Neural progenitor cell (in vitro differentiated cells): ENCODE results near the gene CALCA. TPM values are rescaled to one million over a fixed set of nuclear protein-coding genes. Genes with fewer than 3 reads are reported as not detected.

Source experiments
- DNase-seq: peaks from one replicate; pipeline ENCODE4 v3.0.0-alpha.2; 2016; ENCODE audit warnings: low spot score
- H2AFZ ChIP-seq: fragments of 200-600 bp; sonication (generic); replicated peaks from 2 replicates; pipeline ENCODE4 v1.6.1; 2016; ENCODE audit warnings: antibody characterized with exemption
- H3F3A ChIP-seq: fragments of 200-600 bp; sonication (generic); 2 replicates; pipeline ENCODE4 v1.6.1; 2016; ENCODE audit warnings: antibody characterized with exemption, low read depth
- H3K27ac ChIP-seq: fragments of 200-600 bp; sonication (generic); 2 replicates; pipeline ENCODE4 v1.5.1; 2016; ENCODE audit warnings: mild to moderate bottlenecking
- H3K27me3 ChIP-seq: fragments of 200-600 bp; sonication (generic); 2 replicates; pipeline ENCODE4 v1.6.1; 2016; ENCODE audit warnings: mild to moderate bottlenecking, moderate library complexity
- H3K36me3 ChIP-seq: fragments of 200-600 bp; sonication (generic); 2 replicates; pipeline ENCODE4 v1.5.1; 2016
- H3K4me1 ChIP-seq: fragments of 200-600 bp; sonication (generic); 2 replicates; pipeline ENCODE4 v1.6.1; 2016; ENCODE audit warnings: mixed run types
- H3K4me2 ChIP-seq: fragments of 200-600 bp; sonication (generic); 2 replicates; pipeline ENCODE4 v1.6.1; 2016
- H3K4me3 ChIP-seq: fragments of 200-600 bp; sonication (generic); 2 replicates; pipeline ENCODE4 v1.5.1; 2016
- H3K79me2 ChIP-seq: fragments of 200-600 bp; sonication (generic); 2 replicates; pipeline ENCODE4 v1.6.1; 2016; ENCODE audit warnings: low read depth
- H3K9ac ChIP-seq: fragments of 200-600 bp; sonication (generic); 2 replicates; pipeline ENCODE4 v1.6.1; 2016
- H3K9me3 ChIP-seq: fragments of 200-600 bp; sonication (generic); 2 replicates; pipeline ENCODE4 v1.5.1; 2016; ENCODE audit warnings: low read depth
- H4K20me1 ChIP-seq: fragments of 200-600 bp; sonication (generic); 2 replicates; pipeline ENCODE4 v1.6.1; 2016; ENCODE audit warnings: low read depth
- H3K27ac Mint-ChIP-seq: 3 replicates; pipeline ENCODE4 v1.8.0; 2021; ENCODE audit warnings: mixed read lengths
- H3K27me3 Mint-ChIP-seq: 2 replicates; pipeline ENCODE4 v1.8.0; 2022; ENCODE audit warnings: low read depth, mild to moderate bottlenecking, inconsistent platforms, moderate library complexity, mixed read lengths; ENCODE audit not compliant: insufficient read depth
- H3K36me3 Mint-ChIP-seq: 3 replicates; pipeline ENCODE4 v1.8.0; 2021; ENCODE audit warnings: mixed read lengths
- H3K4me1 Mint-ChIP-seq: 3 replicates; pipeline ENCODE4 v1.8.0; 2021; ENCODE audit warnings: mixed read lengths
- H3K4me3 Mint-ChIP-seq: 3 replicates; pipeline ENCODE4 v1.8.0; 2021; ENCODE audit warnings: mild to moderate bottlenecking, moderate library complexity, mixed read lengths
- H3K9me3 Mint-ChIP-seq: 3 replicates; pipeline ENCODE4 v1.8.0; 2020; ENCODE audit warnings: mixed read lengths
- CTCF ChIP-seq: fragments of 200-600 bp; sonication (generic); IDR thresholded peaks from 2 replicates; pipeline ENCODE4 v1.5.1; 2017; ENCODE audit warnings: antibody characterized with exemption, mild to moderate bottlenecking
- EZH2 ChIP-seq: fragments of 200-600 bp; sonication (generic); IDR thresholded peaks from 2 replicates; pipeline ENCODE4 v1.6.1; 2017; ENCODE audit warnings: antibody characterized with exemption, mild to moderate bottlenecking, moderate library complexity
- EZH2phosphoT487 ChIP-seq: fragments of 200-600 bp; sonication (generic); IDR thresholded peaks from 2 replicates; pipeline ENCODE4 v1.6.1; 2017; ENCODE audit warnings: antibody characterized with exemption
- total RNA-seq: library from RNA; depleted of rRNA; stranded (reverse); fragments of >200 nt; gene quantifications from 2 replicates; pipeline ENCODE4 v1.2.3, GENCODE V29; 2015; ENCODE audit warnings: low replicate concordance

Gene CALCA
- total RNA-seq, 1 donor from 2014 or later: not detected

DNA sequence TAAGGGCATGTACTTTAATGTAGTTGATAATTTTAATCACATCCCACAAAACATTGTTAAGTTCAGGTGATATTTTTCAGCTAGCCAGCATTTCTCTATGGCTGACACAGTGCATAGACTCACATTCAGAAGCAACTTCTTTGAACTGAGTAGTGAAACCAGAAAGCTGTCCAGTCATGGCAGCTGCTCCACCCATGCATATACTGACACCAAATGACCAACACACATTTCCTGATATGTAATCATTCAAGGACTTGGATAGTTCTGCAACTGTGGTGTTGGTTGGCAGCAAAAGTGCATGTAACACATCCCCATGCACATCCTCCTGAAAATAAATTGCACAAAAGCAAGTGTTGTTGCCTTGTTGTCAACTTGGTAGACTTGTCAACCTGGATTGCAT is 39.7 kb downstream of the CALCA start:
- Histone ChIP-seq H3K9me3 (no peaks in the 10 kb centered on the region), H3K79me2 (no peaks in the 10 kb centered on the region), H3K9ac (no peak overlapping the region), H3K27me3 (no peaks in the 10 kb centered on the region), H3K4me2 (no peak overlapping the region), H3K4me1 (no peaks in the 10 kb centered on the region), H3K27ac (no peak overlapping the region), H3K36me3 (no peaks in the 10 kb centered on the region), H3K4me3 (no peak overlapping the region), H4K20me1 (no peaks in the 10 kb centered on the region), H3F3A (no peaks in the 10 kb centered on the region), H2AFZ (no peak overlapping the region)
- Mint-ChIP-seq H3K27me3 (peaks cover 4% of the 10 kb centered on the region), H3K4me3 (no peak overlapping the region), H3K36me3 (no peaks in the 10 kb centered on the region), H3K4me1 (no peaks in the 10 kb centered on the region), H3K27ac (no peak overlapping the region), H3K9me3 (peaks cover 4% of the 10 kb centered on the region)
- no peak for TF ChIP-seq EZH2
- no peak for TF ChIP-seq CTCF
- no peak for TF ChIP-seq EZH2phosphoT487
- DNase-seq: no peak

DNA sequence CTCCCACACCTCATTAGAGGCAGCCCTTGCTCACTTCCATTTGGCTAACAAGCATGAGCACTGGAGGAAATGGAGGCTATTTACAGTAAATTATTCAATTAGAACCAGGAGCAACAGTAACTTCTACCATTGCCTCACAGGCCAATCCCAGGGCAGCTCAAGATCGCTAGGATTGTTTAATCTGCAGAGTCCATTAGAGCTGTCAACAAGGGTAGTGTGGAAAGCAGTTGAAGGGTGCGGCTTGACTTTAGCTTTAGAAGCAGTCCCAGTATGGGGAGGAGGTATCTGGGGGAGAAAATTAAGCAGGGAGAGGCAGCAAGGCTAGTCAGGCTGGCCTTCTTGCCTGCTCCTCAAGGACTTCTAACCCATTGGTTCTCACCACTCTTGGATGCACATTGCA is 41.8 kb downstream of the CALCA start:
- Histone ChIP-seq H3F3A (no peaks in the 10 kb centered on the region), H3K9me3 (no peaks in the 10 kb centered on the region), H4K20me1 (no peaks in the 10 kb centered on the region), H3K27ac (no peak overlapping the region), H3K79me2 (no peaks in the 10 kb centered on the region), H2AFZ (no peak overlapping the region), H3K4me2 (no peak overlapping the region), H3K4me1 (no peaks in the 10 kb centered on the region), H3K9ac (no peak overlapping the region), H3K27me3 (no peaks in the 10 kb centered on the region), H3K36me3 (no peaks in the 10 kb centered on the region), H3K4me3 (no peak overlapping the region)
- Mint-ChIP-seq H3K36me3 (no peaks in the 10 kb centered on the region), H3K4me1 (no peaks in the 10 kb centered on the region), H3K27ac (no peak overlapping the region), H3K9me3 (peaks cover 4% of the 10 kb centered on the region), H3K4me3 (no peak overlapping the region), H3K27me3 (peaks cover 2% of the 10 kb centered on the region)
- no peak for DNase-seq
- TF ChIP-seq CTCF (no peak), EZH2 (no peak), EZH2phosphoT487 (no peak)

GRCh38 chr11:14927146-14927545 is 45.0 kb downstream of the CALCA start:
- no peak for DNase-seq
- H3F3A ChIP-seq: no peaks in the 10 kb centered on the region
- H3K9me3 ChIP-seq: no peaks in the 10 kb centered on the region
- H3K27me3 Mint-ChIP-seq: peaks cover 2% of the 10 kb centered on the region
- no peak overlapping the region for H3K27ac Mint-ChIP-seq
- no peaks in the 10 kb centered on the region for H3K36me3 ChIP-seq
- no peaks in the 10 kb centered on the region for H3K36me3 Mint-ChIP-seq
- no peaks in the 10 kb centered on the region for H4K20me1 ChIP-seq
- no peaks in the 10 kb centered on the region for H3K4me1 Mint-ChIP-seq
- no peaks in the 10 kb centered on the region for H3K79me2 ChIP-seq
- H3K4me3 ChIP-seq: no peak overlapping the region
- no peak overlapping the region for H2AFZ ChIP-seq
- no peak overlapping the region for H3K9ac ChIP-seq
- H3K4me1 ChIP-seq: no peaks in the 10 kb centered on the region
- H3K9me3 Mint-ChIP-seq: peaks cover 2% of the 10 kb centered on the region
- H3K4me3 Mint-ChIP-seq: no peak overlapping the region
- H3K4me2 ChIP-seq: no peak overlapping the region
- no peaks in the 10 kb centered on the region for H3K27me3 ChIP-seq
- H3K27ac ChIP-seq: no peak overlapping the region
- TF ChIP-seq CTCF (no peak), EZH2 (no peak), EZH2phosphoT487 (no peak)

DNA sequence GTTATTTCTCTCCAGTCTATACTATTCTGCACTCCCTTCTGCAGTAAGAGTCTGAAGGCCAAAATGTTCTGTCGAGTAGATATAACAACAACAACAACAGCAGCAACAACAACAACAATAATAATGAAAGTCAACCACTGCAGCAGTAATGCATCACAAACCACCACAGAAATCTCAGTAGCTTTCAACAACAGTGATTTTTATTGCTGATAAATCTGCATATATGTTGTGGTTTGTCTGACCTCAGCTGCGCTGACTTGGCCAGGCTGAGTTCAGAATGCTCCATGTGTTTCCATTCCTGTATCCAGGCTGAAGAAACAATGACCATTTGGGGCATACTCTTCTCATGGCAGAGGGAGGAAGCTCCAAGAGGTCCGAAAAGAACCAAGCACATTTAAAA is 47.8 kb downstream of the CALCA start:
- Mint-ChIP-seq H3K9me3 (peaks cover under 1% of the 10 kb centered on the region), H3K36me3 (no peaks in the 10 kb centered on the region), H3K4me3 (no peak overlapping the region), H3K4me1 (no peaks in the 10 kb centered on the region), H3K27ac (no peak overlapping the region), H3K27me3 (no peaks in the 10 kb centered on the region)
- DNase-seq: no peak
- no peaks in the 10 kb centered on the region for H3F3A ChIP-seq
- no peak overlapping the region for H2AFZ ChIP-seq
- H3K27ac ChIP-seq: no peak overlapping the region
- H3K27me3 ChIP-seq: no peaks in the 10 kb centered on the region
- no peak overlapping the region for H3K4me2 ChIP-seq
- no peaks in the 10 kb centered on the region for H3K36me3 ChIP-seq
- H3K4me1 ChIP-seq: no peaks in the 10 kb centered on the region
- no peaks in the 10 kb centered on the region for H3K79me2 ChIP-seq
- no peaks in the 10 kb centered on the region for H3K9me3 ChIP-seq
- TF ChIP-seq CTCF (no peak), EZH2 (no peak), EZH2phosphoT487 (no peak)
- H3K9ac ChIP-seq: no peak overlapping the region
- no peaks in the 10 kb centered on the region for H4K20me1 ChIP-seq
- H3K4me3 ChIP-seq: no peak overlapping the region
